ENCODE measurements around the gene MRPL24. TPM values are rescaled to one million over a fixed set of nuclear protein-coding genes. Genes with fewer than 3 reads are reported as not detected.

Gene MRPL24
- total RNA-seq, 1 experiment from 2014 or later: 102 TPM

DNA sequence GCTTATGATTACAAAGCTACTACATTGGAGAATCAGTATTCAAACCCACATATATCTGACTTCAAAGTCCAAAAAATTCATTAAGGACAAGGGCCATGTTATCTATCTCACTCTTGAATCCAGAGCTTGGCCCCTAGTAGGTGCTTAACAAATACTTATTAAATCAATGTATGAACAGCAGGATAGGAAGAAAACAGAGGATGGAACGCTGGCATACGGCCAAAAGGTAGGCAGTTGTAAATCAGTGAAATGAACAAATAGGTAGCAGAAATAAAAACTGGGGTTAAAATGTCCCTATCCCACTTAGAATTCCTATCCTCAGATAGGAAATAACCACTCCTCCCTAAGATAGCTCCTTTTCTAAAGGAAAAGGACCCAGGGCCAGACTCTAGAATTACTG, 2.0 kb downstream of the MRPL24 start:
- DNase-seq: no peak
- Histone ChIP-seq H3K4me2 (ENCODE audit: low read depth, low read length, poor library complexity, severe bottlenecking) (no peak overlapping the region), H4K20me1 (ENCODE audit: insufficient read depth, low read depth, low read length) (no peaks in the 10 kb centered on the region), H3K9ac (ENCODE audit: low read length) (no peak overlapping the region), H2AFZ (ENCODE audit: low read length) (no peak overlapping the region), H3K27ac (ENCODE audit: low read length) (no peak overlapping the region), H3K4me1 (ENCODE audit: low read length) (peaks cover 27% of the 10 kb centered on the region), H3K9me2 (replicated peaks; ENCODE audit: insufficient read depth, low read length) (no peaks in the 10 kb centered on the region), H3K36me3 (ENCODE audit: insufficient read depth, low read length) (peaks cover 9% of the 10 kb centered on the region; the same call in 1 of the 2 replicates), H3K79me2 (ENCODE audit: low read length) (peaks cover 25% of the 10 kb centered on the region), H3K9me3 (ENCODE audit: low read length) (no peaks in the 10 kb centered on the region), H3K4me3 (ENCODE audit: low read length) (no peak overlapping the region), H3K27me3 (ENCODE audit: low read length) (no peaks in the 10 kb centered on the region)

DNA sequence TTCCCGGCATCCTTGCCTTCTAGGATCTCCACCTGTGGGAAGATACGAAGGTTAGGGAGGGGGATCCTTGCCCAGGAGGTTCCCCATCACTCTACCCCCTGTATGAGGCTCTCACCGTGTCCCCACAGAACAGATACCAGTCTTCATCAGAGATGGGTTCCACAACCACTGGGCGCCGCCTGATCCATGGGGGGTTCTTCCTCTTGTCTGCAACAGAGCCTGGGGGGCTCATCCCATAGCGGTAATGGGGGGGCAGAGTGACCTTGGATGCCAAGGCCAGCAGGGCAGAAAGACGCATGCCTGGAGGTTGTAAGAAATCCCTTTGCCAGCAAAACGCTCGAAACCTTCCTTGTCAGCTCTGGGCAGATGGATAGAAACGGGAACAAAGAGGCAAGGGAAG, 2.5 kb downstream of the MRPL24 start:
- Histone ChIP-seq H3K9me2 (replicated peaks; ENCODE audit: insufficient read depth, low read length) (no peaks in the 10 kb centered on the region), H3K79me2 (ENCODE audit: low read length) (peaks cover 25% of the 10 kb centered on the region), H3K4me3 (ENCODE audit: low read length) (no peak overlapping the region), H4K20me1 (ENCODE audit: insufficient read depth, low read depth, low read length) (no peaks in the 10 kb centered on the region), H3K27me3 (ENCODE audit: low read length) (no peaks in the 10 kb centered on the region), H3K4me2 (ENCODE audit: low read depth, low read length, poor library complexity, severe bottlenecking) (no peak overlapping the region), H3K27ac (ENCODE audit: low read length) (no peak overlapping the region), H2AFZ (ENCODE audit: low read length) (no peak overlapping the region), H3K36me3 (ENCODE audit: insufficient read depth, low read length) (peaks cover 9% of the 10 kb centered on the region; the same call in 1 of the 2 replicates), H3K4me1 (ENCODE audit: low read length) (peaks cover 27% of the 10 kb centered on the region), H3K9me3 (ENCODE audit: low read length) (no peaks in the 10 kb centered on the region), H3K9ac (ENCODE audit: low read length) (no peak overlapping the region)
- no peak for DNase-seq

DNA sequence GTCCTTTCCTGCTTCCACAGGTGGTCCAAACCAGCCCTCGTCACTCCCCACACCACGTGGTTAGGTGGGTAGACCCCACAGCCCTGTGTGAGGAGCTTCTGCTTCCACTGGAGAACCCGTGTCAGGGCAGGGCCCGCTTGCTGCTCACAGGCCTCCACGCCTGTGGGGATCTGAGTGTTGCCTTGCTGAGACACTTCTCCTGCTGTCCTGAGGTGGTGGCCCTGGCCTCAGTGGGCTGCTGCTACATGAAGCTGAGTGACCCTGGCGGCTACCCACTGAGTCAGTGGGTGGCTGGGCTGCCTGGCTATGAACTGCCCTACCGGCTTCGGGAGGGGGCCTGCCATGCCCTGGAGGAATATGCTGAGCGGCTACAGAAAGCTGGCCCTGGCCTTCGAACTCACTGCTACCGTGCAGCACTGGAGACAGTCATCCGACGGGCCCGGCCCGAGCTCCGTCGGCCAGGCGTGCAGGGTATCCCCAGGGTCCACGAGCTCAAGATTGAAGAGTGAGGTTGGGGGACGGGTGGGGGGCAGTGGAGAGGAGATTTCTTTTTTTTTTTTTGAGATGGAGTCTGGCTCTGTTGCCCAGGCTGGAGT, 6.8 kb downstream of the MRPL24 start:
- Histone ChIP-seq H3K9me2 (replicated peaks; ENCODE audit: insufficient read depth, low read length) (no peaks in the 10 kb centered on the region), H3K79me2 (ENCODE audit: low read length) (peaks cover 20% of the 10 kb centered on the region), H4K20me1 (ENCODE audit: insufficient read depth, low read depth, low read length) (no peaks in the 10 kb centered on the region), H3K27me3 (ENCODE audit: low read length) (no peaks in the 10 kb centered on the region), H3K4me1 (ENCODE audit: low read length) (peaks cover 9% of the 10 kb centered on the region), H3K36me3 (ENCODE audit: insufficient read depth, low read length) (peaks cover 6% of the 10 kb centered on the region; the same call in 1 of the 2 replicates), H3K4me3 (ENCODE audit: low read length) (no peak overlapping the region), H2AFZ (ENCODE audit: low read length) (no peak overlapping the region), H3K9me3 (ENCODE audit: low read length) (no peaks in the 10 kb centered on the region), H3K27ac (ENCODE audit: low read length) (no peak overlapping the region), H3K9ac (ENCODE audit: low read length) (no peak overlapping the region), H3K4me2 (ENCODE audit: low read depth, low read length, poor library complexity, severe bottlenecking) (no peak overlapping the region)
- no peak for DNase-seq

DNA sequence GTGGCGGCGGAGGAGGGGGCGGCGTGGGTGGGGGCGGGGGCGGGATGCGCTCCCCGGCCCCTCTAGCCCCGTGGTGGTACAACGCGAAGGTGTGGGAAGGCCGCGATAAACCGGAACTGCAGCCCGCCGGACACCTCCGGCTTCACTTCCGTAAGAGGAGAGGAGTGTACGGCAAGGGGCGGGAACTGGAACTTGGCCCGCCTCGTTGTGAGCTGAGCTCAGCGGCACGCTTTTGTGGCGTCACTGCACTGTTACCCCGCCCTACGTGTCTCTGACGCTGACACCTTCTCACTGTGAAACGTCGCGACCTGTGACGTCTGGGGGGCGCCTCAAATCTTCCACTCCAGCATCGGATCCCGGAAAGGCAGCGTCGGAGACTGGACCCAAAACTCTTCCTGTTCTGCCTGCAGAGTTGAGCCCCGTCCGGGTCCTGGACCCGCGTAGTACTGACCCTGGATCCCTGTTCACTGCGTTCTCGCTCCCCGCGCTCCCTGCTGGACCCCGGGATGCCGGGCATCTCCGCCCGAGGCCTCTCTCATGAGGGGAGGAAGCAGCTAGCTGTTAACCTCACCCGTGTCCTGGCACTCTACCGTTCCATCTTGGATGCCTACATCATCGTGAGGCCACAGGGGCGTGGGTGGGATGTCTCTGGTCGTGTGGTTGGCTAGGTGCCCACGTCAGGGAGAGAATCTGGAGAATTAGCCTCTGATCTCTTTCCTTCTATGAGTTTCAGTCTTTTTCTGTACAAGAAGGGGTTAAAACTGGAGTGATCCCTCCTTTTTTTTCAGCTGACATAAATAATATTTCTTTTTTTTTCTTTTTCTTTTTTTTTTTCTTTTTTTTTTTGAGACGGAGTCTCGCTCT, 12.1 kb downstream of the MRPL24 start, which contains the start of gene ISG20L2:
ISG20L2 (minus strand) TSS at position 168 of the 864 bp plus-strand sequence. CDS start 1,114 bp downstream, outside the sequence.
- Histone ChIP-seq H3K79me2 (ENCODE audit: low read length) (peaks cover 60% of the 10 kb centered on the region), H3K4me3 (ENCODE audit: low read length) (peak within 1 kb of the TSS; percentile 92), H3K27ac (ENCODE audit: low read length) (peak within 1 kb of the TSS; percentile 61), H3K9ac (ENCODE audit: low read length) (peak within 1 kb of the TSS; percentile 98), H3K9me3 (ENCODE audit: low read length) (no peaks in the 10 kb centered on the region), H2AFZ (ENCODE audit: low read length) (peak within 1 kb of the TSS; percentile 47; the same call in 1 of the 2 replicates), H4K20me1 (ENCODE audit: insufficient read depth, low read depth, low read length) (peaks cover 34% of the 10 kb centered on the region), H3K4me1 (ENCODE audit: low read length) (peaks cover 36% of the 10 kb centered on the region), H3K4me2 (ENCODE audit: low read depth, low read length, poor library complexity, severe bottlenecking) (peak within 1 kb of the TSS; percentile 96), H3K27me3 (ENCODE audit: low read length) (no peaks in the 10 kb centered on the region), H3K36me3 (ENCODE audit: insufficient read depth, low read length) (peaks cover 17% of the 10 kb centered on the region), H3K9me2 (replicated peaks; ENCODE audit: insufficient read depth, low read length) (no peaks in the 10 kb centered on the region)
- peak; percentile 99 for DNase-seq

DNA sequence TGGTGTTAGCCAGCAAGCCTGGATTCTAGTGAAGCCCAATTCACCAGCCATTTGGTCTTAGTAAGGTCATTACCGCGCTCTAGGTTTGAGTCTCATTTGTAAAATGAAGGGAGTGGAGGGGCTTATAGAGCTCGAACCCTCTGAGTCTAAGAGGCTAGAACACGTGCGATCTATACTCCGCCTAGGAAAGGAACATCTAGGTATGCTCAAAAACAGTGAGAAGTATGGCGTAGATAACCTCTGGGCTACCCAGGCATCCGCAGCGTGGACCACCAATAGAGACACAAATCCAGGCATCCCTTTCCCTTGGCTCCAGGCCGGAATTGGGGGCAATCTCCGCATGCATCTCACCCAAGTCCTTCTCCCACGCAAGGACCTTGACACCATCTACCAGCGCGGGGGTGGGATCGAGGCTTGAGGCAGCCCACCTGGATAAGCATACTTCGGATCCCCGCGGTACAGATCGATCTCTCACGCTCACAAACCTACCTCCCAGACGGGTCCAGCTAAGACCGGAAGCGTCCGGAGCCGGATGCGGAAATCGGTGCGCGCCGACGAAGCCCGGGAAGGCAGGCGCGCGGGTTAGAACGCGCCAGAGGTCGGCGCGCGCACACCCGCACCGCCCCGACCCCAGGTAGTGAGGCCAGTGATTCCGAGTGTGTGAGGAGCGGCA, 12.8 kb downstream of the MRPL24 start, which contains the start of gene METTL25B:
METTL25B (plus strand) TSS at position 544 of the 673 bp plus-strand sequence. CDS start 636 bp downstream, outside the sequence.
- Histone ChIP-seq H3K9me3 (ENCODE audit: low read length) (no peaks in the 10 kb centered on the region), H3K4me3 (ENCODE audit: low read length) (peak within 1 kb of the TSS; percentile 92), H4K20me1 (ENCODE audit: insufficient read depth, low read depth, low read length) (peaks cover 42% of the 10 kb centered on the region), H3K4me2 (ENCODE audit: low read depth, low read length, poor library complexity, severe bottlenecking) (peak within 1 kb of the TSS; percentile 96), H3K9me2 (replicated peaks; ENCODE audit: insufficient read depth, low read length) (no peaks in the 10 kb centered on the region), H3K9ac (ENCODE audit: low read length) (peak within 1 kb of the TSS; percentile 98), H3K4me1 (ENCODE audit: low read length) (peaks cover 36% of the 10 kb centered on the region), H3K27ac (ENCODE audit: low read length) (peak within 1 kb of the TSS; percentile 61), H3K36me3 (ENCODE audit: insufficient read depth, low read length) (peaks cover 25% of the 10 kb centered on the region), H3K79me2 (ENCODE audit: low read length) (peaks cover 68% of the 10 kb centered on the region), H3K27me3 (ENCODE audit: low read length) (no peaks in the 10 kb centered on the region), H2AFZ (ENCODE audit: low read length) (peak within 1 kb of the TSS; percentile 47; the same call in 1 of the 2 replicates)
- DNase-seq: peak; percentile 95

DNA sequence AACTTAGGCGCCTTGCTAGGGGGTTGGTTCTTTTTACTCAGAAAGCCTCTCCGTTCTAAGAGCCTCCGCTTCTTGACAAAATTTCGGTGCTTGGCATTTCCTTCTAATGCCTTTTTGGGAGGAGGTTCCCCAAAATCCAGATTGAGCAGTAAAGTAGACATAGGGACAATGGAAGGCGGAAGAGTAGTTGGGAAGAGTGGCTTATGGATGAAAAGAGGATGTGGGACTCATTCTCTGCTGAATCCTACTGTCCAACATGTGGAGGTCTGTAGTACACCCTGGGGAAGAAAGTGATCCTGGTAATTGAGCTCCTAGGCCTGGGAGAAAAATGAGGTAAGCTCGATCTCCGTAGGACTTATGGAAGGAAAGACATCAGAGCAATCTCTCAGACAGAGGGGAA, 13.4 kb downstream of the MRPL24 start:
- Histone ChIP-seq H3K9ac (ENCODE audit: low read length) (peak overlapping the region; percentile 86), H3K4me1 (ENCODE audit: low read length) (peaks cover 36% of the 10 kb centered on the region), H3K27ac (ENCODE audit: low read length) (peak overlapping the region; percentile 61), H3K9me2 (replicated peaks; ENCODE audit: insufficient read depth, low read length) (no peaks in the 10 kb centered on the region), H3K9me3 (ENCODE audit: low read length) (no peaks in the 10 kb centered on the region), H3K36me3 (ENCODE audit: insufficient read depth, low read length) (peaks cover 29% of the 10 kb centered on the region), H3K27me3 (ENCODE audit: low read length) (no peaks in the 10 kb centered on the region), H4K20me1 (ENCODE audit: insufficient read depth, low read depth, low read length) (peaks cover 46% of the 10 kb centered on the region), H3K4me3 (ENCODE audit: low read length) (peak overlapping the region; percentile 85), H3K4me2 (ENCODE audit: low read depth, low read length, poor library complexity, severe bottlenecking) (peak overlapping the region; percentile 96), H3K79me2 (ENCODE audit: low read length) (peaks cover 72% of the 10 kb centered on the region), H2AFZ (ENCODE audit: low read length) (no peak overlapping the region)
- no peak for DNase-seq

DNA sequence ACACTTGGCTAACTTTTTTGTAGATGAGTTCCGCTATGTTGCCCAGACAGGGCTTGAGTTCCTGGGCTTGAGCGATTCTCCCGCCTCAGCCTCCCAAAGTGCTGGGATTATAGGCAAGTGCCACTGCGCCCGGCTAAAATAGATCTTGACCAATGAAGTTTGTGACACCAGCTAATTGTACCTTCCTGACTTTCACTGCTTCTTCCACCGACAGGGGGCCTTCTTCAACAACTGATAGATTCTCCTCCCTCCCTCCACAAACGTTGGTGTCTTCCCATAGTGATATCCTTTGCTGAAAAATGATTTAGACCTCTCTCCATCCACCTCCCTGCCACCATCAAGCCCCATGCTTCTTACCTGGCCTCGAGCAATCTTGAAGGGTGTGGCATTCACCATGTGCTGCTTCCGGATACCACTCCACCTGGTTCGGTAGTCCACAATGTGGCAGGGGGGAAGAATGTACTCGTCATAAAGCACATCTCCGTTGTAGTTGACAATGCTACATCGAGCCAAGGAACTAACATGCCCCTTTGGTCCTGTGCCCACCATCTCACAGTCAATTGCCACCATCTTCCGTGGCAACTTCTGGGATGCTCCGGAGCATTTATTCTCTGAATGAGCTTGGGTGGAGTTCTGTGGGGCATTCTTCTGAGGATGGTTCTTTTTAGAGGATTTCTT, 14.2 kb downstream of the MRPL24 start:
- peak overlapping the region; percentile 86 for H3K9ac ChIP-seq (ENCODE audit: low read length)
- H3K9me2 ChIP-seq (replicated peaks; ENCODE audit: insufficient read depth, low read length): no peaks in the 10 kb centered on the region
- peak; percentile 83 for DNase-seq
- peak overlapping the region; percentile 96 for H3K4me2 ChIP-seq (ENCODE audit: low read depth, low read length, poor library complexity, severe bottlenecking)
- no peaks in the 10 kb centered on the region for H3K27me3 ChIP-seq (ENCODE audit: low read length)
- peaks cover 36% of the 10 kb centered on the region for H3K4me1 ChIP-seq (ENCODE audit: low read length)
- H4K20me1 ChIP-seq (ENCODE audit: insufficient read depth, low read depth, low read length): peaks cover 46% of the 10 kb centered on the region
- peaks cover 33% of the 10 kb centered on the region for H3K36me3 ChIP-seq (ENCODE audit: insufficient read depth, low read length)
- no peaks in the 10 kb centered on the region for H3K9me3 ChIP-seq (ENCODE audit: low read length)
- H2AFZ ChIP-seq (ENCODE audit: low read length): no peak overlapping the region
- H3K27ac ChIP-seq (ENCODE audit: low read length): peak overlapping the region; percentile 61; the same call in 1 of the 2 replicates
- peaks cover 72% of the 10 kb centered on the region for H3K79me2 ChIP-seq (ENCODE audit: low read length)
- peak overlapping the region; percentile 85 for H3K4me3 ChIP-seq (ENCODE audit: low read length)

Measured in Karpas-422 (cell line).